Hematopoietic multipotent progenitor cell treated with erythropoietin and hydrocortisone succinate and interleukin-3 and kit ligand, for 15 days (in vitro differentiated cells): ENCODE measurements around the gene USP5.

ENCODE experiments used
- DNase-seq: peaks from one replicate; pipeline ENCODE4 v3.0.0-alpha.2; 2015; ENCODE audit warnings: low spot score

USP5 gene

GRCh38 chr12:6826125-6826733 lies 25.7 kb upstream of the USP5 start:
- DNase-seq = no peak

DNA sequence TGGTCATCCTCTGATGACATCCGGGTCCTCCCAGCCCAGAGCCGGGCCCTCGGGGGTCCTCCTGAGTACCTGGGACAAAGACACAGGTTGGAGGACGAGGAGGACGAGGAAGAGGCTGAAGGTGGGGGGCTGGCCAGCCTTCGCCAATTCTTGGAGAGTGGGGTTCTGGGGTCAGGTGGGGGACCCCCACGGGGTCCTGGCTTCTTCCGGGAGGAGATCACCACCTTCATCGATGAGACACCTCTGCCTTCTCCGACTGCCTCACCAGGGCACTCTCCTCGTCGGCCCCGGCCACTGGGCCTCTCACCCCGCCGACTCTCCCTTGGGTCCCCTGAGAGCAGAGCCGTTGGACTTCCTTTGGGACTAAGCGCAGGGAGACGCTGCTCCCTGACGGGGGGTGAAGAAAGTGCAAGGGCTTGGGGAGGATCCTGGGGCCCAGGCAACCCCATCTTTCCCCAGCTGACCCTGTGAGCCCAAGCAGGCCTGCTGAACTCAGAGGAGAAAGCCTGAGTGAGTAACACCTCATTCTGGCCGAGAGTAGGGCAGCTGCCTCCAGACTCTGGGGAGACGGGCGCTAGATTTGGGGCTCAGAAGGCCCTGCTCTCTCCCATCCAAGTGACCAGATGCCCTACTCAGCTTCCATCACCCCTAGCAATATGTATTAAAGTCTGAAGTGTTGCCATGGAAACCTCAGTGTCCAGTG lies 25.1 kb upstream of the USP5 start:
- DNase-seq = no peak

- DNase-seq = no peak
Observed at GRCh38 chr12:6827437-6827911, 24.5 kb upstream of the USP5 start.

DNA sequence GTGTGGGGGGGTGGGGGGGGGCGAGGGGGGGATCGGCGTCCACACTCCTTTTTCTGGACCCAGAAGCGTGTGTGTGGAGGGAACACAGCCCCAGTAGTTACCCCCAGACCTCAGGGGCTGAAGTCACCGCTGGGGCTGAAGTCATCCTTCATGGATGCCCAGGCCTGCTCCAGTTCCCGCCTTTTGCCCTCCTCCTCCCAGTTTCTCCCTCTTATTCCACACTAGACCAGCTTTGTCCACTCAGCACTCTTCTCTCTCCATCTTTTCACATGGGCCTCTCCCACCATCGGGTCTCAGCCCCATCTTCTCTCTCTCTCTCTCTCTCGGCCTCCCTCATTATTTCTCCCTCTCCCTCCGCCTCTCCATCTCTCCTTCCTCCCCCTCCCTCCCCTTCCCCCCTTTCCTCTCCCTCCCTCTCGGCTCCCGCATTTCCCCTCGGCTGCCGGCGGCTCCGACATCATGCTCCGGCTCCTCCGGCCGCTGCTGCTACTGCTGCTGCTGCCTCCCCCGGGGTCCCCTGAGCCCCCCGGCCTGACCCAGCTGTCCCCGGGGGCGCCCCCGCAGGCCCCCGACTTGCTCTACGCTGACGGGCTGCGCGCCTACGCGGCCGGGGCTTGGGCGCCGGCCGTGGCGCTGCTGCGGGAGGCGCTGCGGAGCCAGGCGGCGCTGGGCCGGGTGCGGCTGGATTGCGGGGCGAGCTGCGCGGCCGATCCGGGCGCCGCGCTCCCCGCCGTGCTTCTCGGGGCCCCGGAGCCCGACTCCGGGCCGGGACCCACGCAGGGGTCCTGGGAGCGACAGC lies 23.8 kb upstream of the USP5 start, which contains the start of gene P3H3:
Gene P3H3 (plus strand): TSS at position 426 of the 799 bp plus-strand sequence. CDS start 34 bp downstream, at position 460.
- no peak for DNase-seq

DNA sequence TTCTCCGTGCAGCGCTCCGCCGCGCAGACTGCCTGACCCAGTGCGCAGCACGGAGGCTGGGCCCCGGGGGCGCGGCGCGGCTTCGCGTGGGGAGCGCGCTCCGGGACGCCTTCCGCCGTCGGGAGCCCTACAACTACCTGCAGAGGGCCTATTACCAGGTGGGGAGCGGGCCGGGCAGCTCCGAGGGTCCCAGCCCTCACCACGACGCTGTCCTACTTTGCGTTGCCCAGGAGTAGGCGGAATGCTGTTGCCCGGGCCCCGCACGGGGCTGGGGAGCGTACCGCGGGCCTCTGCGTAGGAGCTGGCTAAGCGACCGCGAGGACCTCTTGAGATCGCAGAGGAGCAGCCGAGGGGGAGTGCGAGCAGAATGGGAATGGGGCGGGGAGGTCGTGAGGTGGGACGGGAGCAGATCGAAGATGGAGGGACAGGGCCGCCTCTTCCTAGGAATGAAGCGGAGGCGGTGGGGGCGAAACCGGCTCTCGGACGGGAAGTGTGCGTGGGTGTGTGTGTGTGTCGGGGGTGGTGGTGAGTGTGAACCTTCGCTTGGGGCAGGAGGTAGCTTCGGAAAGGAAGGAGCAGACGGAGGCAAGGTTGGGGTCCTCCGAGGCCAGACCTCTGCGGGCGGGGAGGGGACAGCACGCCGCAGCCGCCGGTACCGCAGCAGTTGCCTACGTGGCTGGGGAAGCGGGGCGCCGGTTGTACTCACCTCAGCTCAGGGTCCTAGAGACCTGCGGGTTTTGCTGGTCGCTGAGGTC lies 23.0 kb upstream of the USP5 start:
- no peak for DNase-seq

GRCh38 chr12:6829536-6830220 lies 22.3 kb upstream of the USP5 start:
- no peak for DNase-seq

DNA sequence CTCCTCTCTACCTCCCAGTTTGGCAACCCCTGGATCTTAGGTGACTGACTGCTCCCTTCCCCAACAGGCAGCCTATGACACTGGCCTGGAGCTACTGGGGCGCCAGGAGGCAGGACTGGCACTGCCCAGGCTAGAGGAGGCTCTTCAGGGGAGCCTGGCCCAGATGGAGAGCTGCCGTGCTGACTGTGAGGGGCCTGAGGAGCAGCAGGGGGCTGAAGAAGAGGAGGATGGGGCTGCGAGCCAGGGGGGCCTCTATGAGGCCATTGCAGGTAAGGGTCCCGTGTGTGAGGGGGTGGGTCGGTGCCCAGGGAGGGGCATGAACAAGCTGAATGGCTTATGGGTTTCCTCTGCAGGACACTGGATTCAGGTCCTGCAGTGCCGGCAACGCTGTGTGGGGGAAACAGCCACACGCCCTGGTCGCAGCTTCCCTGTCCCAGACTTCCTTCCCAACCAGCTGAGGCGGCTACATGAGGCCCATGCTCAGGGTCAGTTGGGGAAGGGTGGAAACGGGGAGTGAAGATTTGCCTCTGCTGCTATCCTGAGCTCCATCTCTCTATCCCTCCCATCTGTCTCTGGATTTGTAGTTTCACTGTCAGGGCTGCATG lies 21.6 kb upstream of the USP5 start:
- DNase-seq = no peak

GRCh38 chr12:6830999-6831398 lies 21.0 kb upstream of the USP5 start:
- DNase-seq = no peak

- DNase-seq = no peak
Observed at GRCh38 chr12:6831450-6831995, 20.4 kb upstream of the USP5 start.

GRCh38 chr12:6832125-6832524 lies 19.8 kb upstream of the USP5 start:
- DNase-seq = no peak

DNA sequence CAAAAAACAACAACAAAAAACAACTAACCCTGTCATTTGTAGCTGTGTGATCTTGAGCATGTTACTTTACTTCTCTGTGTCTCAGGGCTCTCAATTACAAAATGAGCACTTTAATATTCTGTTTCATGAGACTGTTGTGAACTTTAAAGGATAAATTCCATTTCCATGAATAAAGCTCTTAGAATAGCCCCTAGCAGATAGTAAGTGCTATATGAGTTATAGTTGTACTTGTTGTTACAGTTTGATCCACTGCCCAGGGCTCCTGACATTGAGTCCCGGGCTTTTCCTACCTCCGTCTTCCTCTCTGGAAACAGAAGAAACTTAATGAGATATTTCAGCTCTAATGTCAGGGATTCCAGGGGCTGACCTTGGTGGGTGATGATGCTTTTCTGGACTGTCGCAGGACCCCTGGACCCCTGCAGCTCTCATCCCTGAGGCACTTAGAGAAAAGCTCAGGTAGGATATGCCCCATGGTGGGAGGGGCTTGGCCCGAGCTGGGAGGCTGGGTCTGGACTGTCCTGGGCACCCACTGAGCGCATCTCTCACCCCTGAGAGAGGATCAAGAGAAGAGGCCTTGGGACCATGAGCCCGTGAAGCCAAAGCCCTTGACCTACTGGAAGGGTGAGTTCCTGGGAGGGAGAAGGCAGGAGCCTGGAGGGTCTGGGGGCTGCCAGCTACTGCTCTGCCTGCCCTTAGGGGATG lies 18.6 kb upstream of the USP5 start:
- DNase-seq = no peak

GRCh38 chr12:6834254-6834653 lies 17.7 kb upstream of the USP5 start:
- no peak for DNase-seq

- no peak for DNase-seq
Observed at GRCh38 chr12:6834873-6835272, 17.1 kb upstream of the USP5 start.

GRCh38 chr12:6836851-6837250 lies 15.1 kb upstream of the USP5 start:
- DNase-seq = no peak

DNA sequence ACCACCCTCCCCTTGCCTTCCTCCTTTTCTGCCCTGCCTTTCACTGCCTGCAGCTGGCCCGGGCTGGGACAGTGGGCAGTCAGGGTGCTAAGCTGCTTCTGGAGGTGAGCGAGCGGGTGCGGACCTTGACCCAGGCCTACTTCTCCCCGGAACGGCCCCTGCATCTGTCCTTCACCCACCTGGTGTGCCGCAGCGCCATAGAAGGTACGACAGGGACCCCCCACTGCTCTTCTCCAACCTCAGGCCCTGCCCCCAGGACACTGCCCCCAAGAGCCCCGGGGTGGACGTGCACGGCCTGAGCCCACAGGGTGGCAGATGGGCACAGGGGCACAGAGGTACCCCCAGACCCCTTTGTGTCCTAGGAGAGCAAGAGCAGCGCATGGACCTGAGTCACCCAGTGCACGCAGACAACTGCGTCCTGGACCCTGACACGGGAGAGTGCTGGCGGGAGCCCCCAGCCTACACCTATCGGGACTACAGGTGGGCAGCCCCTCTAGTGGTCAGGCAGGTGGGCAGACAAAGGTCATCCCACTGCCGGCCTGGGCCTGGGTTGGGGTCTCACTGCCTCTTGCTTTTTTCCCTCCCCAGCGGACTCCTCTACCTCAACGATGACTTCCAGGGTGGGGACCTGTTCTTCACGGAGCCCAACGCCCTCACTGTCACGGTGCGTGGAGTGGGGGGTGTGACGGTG lies 14.4 kb upstream of the USP5 start:
- DNase-seq = no peak

DNA sequence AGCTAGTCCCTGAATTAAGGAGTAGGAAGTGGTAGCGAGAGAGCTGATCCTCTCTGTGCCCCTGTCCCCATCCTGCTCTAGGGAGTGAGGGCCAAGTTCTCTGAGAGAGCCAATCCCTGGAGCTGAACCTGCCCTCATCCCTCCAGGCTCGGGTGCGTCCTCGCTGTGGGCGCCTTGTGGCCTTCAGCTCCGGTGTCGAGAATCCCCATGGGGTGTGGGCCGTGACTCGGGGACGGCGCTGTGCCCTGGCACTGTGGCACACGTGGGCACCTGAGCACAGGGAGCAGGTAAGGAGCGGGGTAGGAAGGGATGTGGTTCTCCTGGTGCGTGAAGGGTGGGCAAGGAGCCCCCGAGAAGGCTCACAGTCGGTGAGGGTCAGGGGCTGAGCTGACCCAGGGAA lies 13.1 kb upstream of the USP5 start:
- DNase-seq = no peak

DNA sequence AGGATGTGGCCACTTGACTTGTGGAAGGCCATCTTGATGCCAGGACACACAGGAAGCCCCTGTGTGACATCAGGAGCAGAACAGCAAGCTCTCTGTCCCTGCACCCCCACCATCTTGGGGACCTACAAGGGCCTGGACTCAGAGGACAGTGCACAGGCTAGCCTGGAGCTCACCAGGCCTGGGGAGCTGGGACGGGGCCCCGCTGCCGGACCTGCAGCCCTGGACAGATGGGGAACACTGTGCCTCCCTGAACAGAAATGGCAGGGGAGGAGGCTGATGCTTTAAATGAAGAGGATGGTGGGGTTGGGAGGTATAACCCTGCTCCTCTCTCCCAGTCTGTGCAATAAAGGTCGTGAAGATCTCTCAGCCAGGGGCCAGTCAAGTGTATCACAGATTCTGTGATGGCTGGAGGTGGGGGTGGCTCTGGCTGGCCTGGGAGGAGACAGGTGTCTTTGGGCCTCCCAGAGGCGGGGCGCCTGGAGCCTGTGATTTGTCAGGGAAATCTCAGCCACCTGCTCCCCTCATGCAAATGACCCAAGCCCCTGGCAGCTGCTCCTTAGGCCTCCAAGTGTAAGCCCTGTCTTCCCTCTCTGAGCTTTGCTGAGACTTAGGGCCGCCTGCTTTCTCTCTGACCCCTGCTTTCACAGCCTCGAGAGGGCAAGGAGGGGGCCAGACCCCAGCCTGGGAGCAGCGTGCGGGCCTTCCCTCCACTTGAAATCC lies 12.3 kb upstream of the USP5 start:
- DNase-seq = no peak

GRCh38 chr12:6840330-6840729 lies 11.6 kb upstream of the USP5 start:
- no peak for DNase-seq
